HEK293 (cell line): ENCODE data around the gene CDH23.
A peak's percentile ranks its signal among the peaks of the same experiment; 100 is the strongest.

Source experiments
- CTCF ChIA-PET: fragments of 350-600 bp; formaldehyde crosslinking; extraction: SDS; loops from one replicate; lab custom pipeline; 2021; ENCODE audit warnings: antibody characterized with exemption; lab: Yijun Ruan, JAX
- POLR2A ChIA-PET: fragments of 300-600 bp; formaldehyde crosslinking; extraction: SDS; loops from one replicate; lab custom pipeline; 2020; ENCODE audit warnings: antibody characterized with exemption, inconsistent platforms; lab: Yijun Ruan, JAX
- H3K27ac ChIP-seq: fragments of 200-500 bp; sonication (Bioruptor generic); 2 replicates; pipeline ENCODE4 v1.5.1; 2014; ENCODE audit warnings: low read depth, low read length, control low read depth, inconsistent platforms; ENCODE audit errors: extremely low read depth
- H3K36me3 ChIP-seq, 2 experiments: fragments of 200-500 bp in 1 of 2; sonication (Bioruptor generic) in 1 of 2; 1 replicate in 1 of 2; 2 replicates in 1 of 2; pipeline ENCODE4 v1.5.1; 2014 to 2017; ENCODE audit warnings: inconsistent platforms in 2 of 2, low read length in 2 of 2; ENCODE audit not compliant: control insufficient read depth in 2 of 2, insufficient read depth in 1 of 2
- H3K4me1 ChIP-seq: fragments of 200-500 bp; sonication (Bioruptor generic); 2 replicates; pipeline ENCODE4 v1.5.1; 2014; ENCODE audit warnings: mild to moderate bottlenecking, low read length, inconsistent platforms; ENCODE audit not compliant: control insufficient read depth, insufficient read depth
- H3K4me3 ChIP-seq: 2 replicates; pipeline ENCODE4 v1.5.1; 2011; ENCODE audit warnings: low read depth, mild to moderate bottlenecking, control low read depth, low read length, moderate library complexity
- H3K9me3 ChIP-seq: fragments of 200-500 bp; sonication (Bioruptor generic); 2 replicates; pipeline ENCODE4 v1.5.1; 2014; ENCODE audit warnings: low read depth, low read length, inconsistent platforms; ENCODE audit not compliant: control insufficient read depth, insufficient read depth
- HIC1 ChIP-seq: fragments of 450-650 bp; formaldehyde crosslinking; IDR thresholded peaks from 2 replicates; pipeline ENCODE4 v1.5.1; 2016; ENCODE audit warnings: missing biosample characterization, missing genetic modification characterization
- TCF7L2 ChIP-seq: IDR thresholded peaks from 2 replicates; pipeline ENCODE4 v1.6.1; 2011; ENCODE audit warnings: low read depth, mild to moderate bottlenecking, inconsistent platforms, low read length, moderate library complexity, borderline replicate concordance
- ZEB2 ChIP-seq: fragments of 450-650 bp; formaldehyde crosslinking; IDR thresholded peaks from 2 replicates; pipeline ENCODE4 v1.5.1; 2016; ENCODE audit warnings: missing biosample characterization, missing genetic modification characterization
- ZNF114 ChIP-seq: fragments of 450-650 bp; formaldehyde crosslinking; IDR thresholded peaks from 2 replicates; pipeline ENCODE4 v1.5.0; 2017; ENCODE audit warnings: missing biosample characterization, missing genetic modification characterization
- ZNF354C ChIP-seq: fragments of 450-650 bp; formaldehyde crosslinking; IDR thresholded peaks from 2 replicates; pipeline ENCODE4 v1.5.1; 2016; ENCODE audit warnings: missing biosample characterization, missing genetic modification characterization, low read depth, borderline replicate concordance
- ZNF549 ChIP-seq: fragments of 450-650 bp; IDR thresholded peaks from 2 replicates; pipeline ENCODE4 v1.5.1; 2018; ENCODE audit warnings: missing biosample characterization, missing genetic modification characterization, mild to moderate bottlenecking, inconsistent platforms, moderate library complexity
- ZNF677 ChIP-seq: fragments of 450-650 bp; IDR thresholded peaks from 2 replicates; pipeline ENCODE4 v1.5.0; 2018; ENCODE audit warnings: missing biosample characterization, mild to moderate bottlenecking, missing genetic modification characterization, moderate library complexity
- ZNF701 ChIP-seq: fragments of 450-650 bp; formaldehyde crosslinking; IDR thresholded peaks from 2 replicates; pipeline ENCODE4 v1.5.1; 2016; ENCODE audit warnings: missing biosample characterization, missing genetic modification characterization
- TF ChIP-seq, protein P1 (sequence below): IDR thresholded peaks from 2 replicates; pipeline ENCODE4 v1.6.1; 2011; ENCODE audit warnings: mild to moderate bottlenecking, low read depth, low read length, borderline replicate concordance
- TF ChIP-seq, protein P2 (sequence below): fragments of 450-650 bp; formaldehyde crosslinking; IDR thresholded peaks from 2 replicates; pipeline ENCODE4; 2016; ENCODE audit warnings: missing biosample characterization, missing genetic modification characterization

CDH23 gene

DNA sequence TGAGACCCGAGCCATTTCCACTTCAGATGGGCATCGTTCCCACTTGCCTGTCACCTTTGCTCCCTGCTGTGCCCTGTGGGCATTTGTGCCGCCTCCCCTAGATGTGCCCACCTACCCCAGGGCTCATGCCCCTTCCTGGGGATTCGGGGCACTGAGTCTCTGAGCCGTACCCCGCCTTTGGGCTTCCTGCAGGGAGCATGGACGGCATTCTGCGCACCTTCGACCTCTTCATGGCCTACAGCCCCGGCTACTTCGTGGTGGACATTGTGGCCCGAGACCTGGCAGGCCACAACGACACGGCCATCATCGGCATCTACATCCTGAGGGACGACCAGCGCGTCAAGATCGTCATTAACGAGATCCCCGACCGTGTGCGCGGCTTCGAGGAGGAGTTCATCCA is 412.9 kb downstream of the CDH23 start:
- Histone ChIP-seq H3K9me3 (no peaks in the 10 kb centered on the region), H3K27ac (no peak overlapping the region), H3K4me1 (peaks cover 6% of the 10 kb centered on the region; the same call in 1 of the 2 replicates), H3K36me3 (peaks cover 0 to 3% of the 10 kb centered on the region in 2 experiments; a peak in 1 of 3 replicates), H3K4me3 (no peak overlapping the region)
- ChIA-PET POLR2A (interaction anchor here (0.7 kb wide), 1 partner anchor 1432 kb away, joined by 9 read pairs; no protein-coding TSS in a partner anchor), CTCF (no interaction called here)
- TF ChIP-seq HIC1 (tag by site-specific recombination): peak; percentile 33; the same call in 1 of the 2 replicates
- TF ChIP-seq ZNF549 (tag by site-specific recombination): no peak

DNA sequence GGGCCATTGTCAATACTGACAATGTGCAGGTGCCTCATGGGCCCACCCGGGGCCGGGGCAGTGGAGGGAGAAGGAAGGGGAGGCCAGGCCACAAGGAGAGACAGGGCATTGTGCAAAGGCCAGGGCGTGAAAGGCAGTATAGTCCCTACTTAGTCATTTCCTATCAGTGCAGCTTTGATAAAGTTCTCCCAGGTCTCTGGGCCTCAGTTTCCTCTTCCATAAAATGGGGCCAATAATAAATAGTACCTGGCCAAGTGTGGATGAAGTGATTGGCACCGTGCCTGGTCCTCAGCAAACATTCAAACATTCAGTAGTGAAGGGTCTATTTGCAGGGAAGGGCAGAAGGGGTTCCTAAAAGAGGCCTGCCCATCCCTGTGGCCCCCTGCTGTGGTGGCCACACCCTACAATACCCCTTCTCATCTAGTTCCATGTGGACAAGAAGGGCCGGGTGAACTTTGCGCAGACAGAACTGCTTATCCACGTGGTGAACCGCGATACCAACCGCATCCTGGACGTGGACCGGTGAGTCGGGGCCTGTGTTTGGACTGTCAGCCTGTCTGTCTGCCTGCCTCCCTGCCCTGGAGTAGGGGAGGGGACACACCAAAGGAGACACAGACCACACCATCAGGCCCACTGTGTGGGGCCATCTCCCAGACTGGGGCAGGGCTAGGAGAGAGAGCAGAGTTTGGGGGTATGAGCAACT is 413.5 kb downstream of the CDH23 start:
- H3K36me3 ChIP-seq: peaks cover 0 to 6% of the 10 kb centered on the region in 2 experiments; a peak in 1 of 3 replicates
- H3K27ac ChIP-seq: no peak overlapping the region
- POLR2A ChIA-PET: no interaction called here
- H3K4me1 ChIP-seq: peaks cover 6% of the 10 kb centered on the region; the same call in 1 of the 2 replicates
- no peaks in the 10 kb centered on the region for H3K9me3 ChIP-seq
- H3K4me3 ChIP-seq: no peak overlapping the region
- CTCF ChIA-PET: interaction anchor here (1.4 to 1.6 kb wide), 3 partner anchors 85 to 113 kb away, joined by 6 to 10 read pairs (median 8); no protein-coding TSS in a partner anchor
- TF ChIP-seq, protein P1, sequence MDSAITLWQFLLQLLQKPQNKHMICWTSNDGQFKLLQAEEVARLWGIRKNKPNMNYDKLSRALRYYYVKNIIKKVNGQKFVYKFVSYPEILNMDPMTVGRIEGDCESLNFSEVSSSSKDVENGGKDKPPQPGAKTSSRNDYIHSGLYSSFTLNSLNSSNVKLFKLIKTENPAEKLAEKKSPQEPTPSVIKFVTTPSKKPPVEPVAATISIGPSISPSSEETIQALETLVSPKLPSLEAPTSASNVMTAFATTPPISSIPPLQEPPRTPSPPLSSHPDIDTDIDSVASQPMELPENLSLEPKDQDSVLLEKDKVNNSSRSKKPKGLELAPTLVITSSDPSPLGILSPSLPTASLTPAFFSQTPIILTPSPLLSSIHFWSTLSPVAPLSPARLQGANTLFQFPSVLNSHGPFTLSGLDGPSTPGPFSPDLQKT: no peak
- TF ChIP-seq ZEB2 (tag by site-specific recombination): no peak
- TF ChIP-seq, protein P2, sequence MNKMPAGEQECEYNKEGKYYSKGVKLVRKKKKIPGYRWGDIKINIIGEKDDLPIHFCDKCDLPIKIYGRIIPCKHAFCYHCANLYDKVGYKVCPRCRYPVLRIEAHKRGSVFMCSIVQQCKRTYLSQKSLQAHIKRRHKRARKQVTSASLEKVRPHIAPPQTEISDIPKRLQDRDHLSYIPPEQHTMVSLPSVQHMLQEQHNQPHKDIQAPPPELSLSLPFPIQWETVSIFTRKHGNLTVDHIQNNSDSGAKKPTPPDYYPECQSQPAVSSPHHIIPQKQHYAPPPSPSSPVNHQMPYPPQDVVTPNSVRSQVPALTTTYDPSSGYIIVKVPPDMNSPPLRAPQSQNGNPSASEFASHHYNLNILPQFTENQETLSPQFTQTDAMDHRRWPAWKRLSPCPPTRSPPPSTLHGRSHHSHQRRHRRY (tag by site-specific recombination): no peak
- no peak for TF ChIP-seq ZNF354C

DNA sequence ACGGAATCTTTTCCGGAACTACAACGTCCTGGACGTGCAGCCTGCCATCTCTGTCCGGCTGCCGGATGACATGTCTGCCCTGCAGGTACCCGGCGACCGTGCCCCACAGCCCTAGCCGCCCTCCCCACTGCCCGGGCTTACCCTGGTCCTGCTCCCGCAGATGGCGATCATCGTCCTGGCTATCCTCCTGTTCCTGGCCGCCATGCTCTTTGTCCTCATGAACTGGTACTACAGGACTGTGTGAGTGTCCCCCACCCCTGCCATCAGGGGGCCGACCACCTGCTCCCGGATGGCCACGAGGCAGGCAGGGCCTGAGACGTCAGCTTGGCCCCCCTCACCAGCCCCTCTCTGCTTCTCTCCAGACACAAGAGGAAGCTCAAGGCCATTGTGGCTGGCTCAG is 414.6 kb downstream of the CDH23 start:
- TF ChIP-seq TCF7L2 (no peak), ZNF677 (tag by site-specific recombination) (no peak), ZNF701 (tag by site-specific recombination) (no peak), ZNF114 (tag by site-specific recombination) (no peak)
- peaks cover 0 to 17% of the 10 kb centered on the region in 2 experiments; a peak in 1 of 3 replicates for H3K36me3 ChIP-seq
- H3K9me3 ChIP-seq: no peaks in the 10 kb centered on the region
- H3K4me3 ChIP-seq: no peak overlapping the region
- no peak overlapping the region for H3K27ac ChIP-seq
- ChIA-PET POLR2A (no interaction called here), CTCF (interaction anchor here (0.5 to 2.3 kb wide), 15 partner anchors 11 to 497 kb away, joined by 3 to 10 read pairs (median 4); no protein-coding TSS in a partner anchor)
- peaks cover 6% of the 10 kb centered on the region; the same call in 1 of the 2 replicates for H3K4me1 ChIP-seq
